Hepatocyte (in vitro differentiated cells): ENCODE data around the gene GPI. TPM values are rescaled to one million over a fixed set of nuclear protein-coding genes. Genes with fewer than 3 reads are reported as not detected.
A peak's percentile ranks its signal among the peaks of the same experiment; 100 is the strongest.

ENCODE experiments used
- DNase-seq: peaks from one replicate; pipeline ENCODE4 v3.0.0-alpha.2; 2016; ENCODE audit warnings: low spot score
- H2AFZ ChIP-seq: fragments of 200-600 bp; sonication (generic); 2 replicates; pipeline ENCODE4 v1.6.0; 2016; ENCODE audit warnings: antibody characterized with exemption, mild to moderate bottlenecking
- H3K27ac ChIP-seq: fragments of 200-600 bp; sonication (generic); 2 replicates; pipeline ENCODE4 v1.5.1; 2016; ENCODE audit warnings: mild to moderate bottlenecking
- H3K27me3 ChIP-seq: fragments of 200-600 bp; sonication (generic); 2 replicates; pipeline ENCODE4 v1.6.1; 2016
- H3K36me3 ChIP-seq: fragments of 200-600 bp; sonication (generic); replicated peaks from 2 replicates; pipeline ENCODE4 v1.5.1; 2016; ENCODE audit warnings: low read depth; ENCODE audit not compliant: insufficient read depth
- H3K4me1 ChIP-seq: fragments of 200-600 bp; sonication (generic); 2 replicates; pipeline ENCODE4 v1.5.1; 2016; ENCODE audit warnings: mild to moderate bottlenecking, moderate library complexity; ENCODE audit not compliant: insufficient read depth
- H3K4me2 ChIP-seq: fragments of 200-600 bp; sonication (generic); 2 replicates; pipeline ENCODE4 v1.6.0; 2016
- H3K4me3 ChIP-seq: fragments of 200-600 bp; sonication (generic); 2 replicates; pipeline ENCODE4 v1.5.1; 2016; ENCODE audit warnings: mild to moderate bottlenecking
- H3K79me2 ChIP-seq: fragments of 200-600 bp; sonication (generic); 2 replicates; pipeline ENCODE4 v1.6.0; 2017; ENCODE audit warnings: mild to moderate bottlenecking
- H3K9me2 ChIP-seq: fragments of 200-600 bp; sonication (generic); replicated peaks from 2 replicates; pipeline ENCODE4 v1.6.0; 2017; ENCODE audit warnings: mild to moderate bottlenecking; ENCODE audit not compliant: insufficient read depth
- H3K9me3 ChIP-seq: fragments of 200-600 bp; sonication (generic); 2 replicates; pipeline ENCODE4 v1.5.1; 2016; ENCODE audit warnings: low read depth, mild to moderate bottlenecking
- H4K20me1 ChIP-seq: fragments of 200-600 bp; sonication (generic); 2 replicates; pipeline ENCODE4 v1.6.0; 2016; ENCODE audit warnings: mild to moderate bottlenecking; ENCODE audit not compliant: insufficient read depth, poor library complexity, severe bottlenecking
- CTCF ChIP-seq: fragments of 200-600 bp; sonication (generic); IDR thresholded peaks from 2 replicates; pipeline ENCODE4 v1.5.1; 2016; ENCODE audit warnings: antibody characterized with exemption, mild to moderate bottlenecking; ENCODE audit not compliant: poor library complexity
- EZH2 ChIP-seq: fragments of 200-600 bp; sonication (generic); IDR thresholded peaks from 2 replicates; pipeline ENCODE4 v1.6.1; 2016; ENCODE audit warnings: antibody characterized with exemption, mild to moderate bottlenecking, borderline replicate concordance
- EZH2phosphoT487 ChIP-seq: fragments of 200-600 bp; sonication (generic); IDR thresholded peaks from one replicate; pipeline ENCODE4 v1.6.1; 2018; ENCODE audit warnings: antibody characterized with exemption, mild to moderate bottlenecking, low read depth, moderate library complexity; ENCODE audit not compliant: unreplicated experiment, severe bottlenecking
- WGBS: methylation state at CpG from one replicate; pipeline ENCODE4 v1.1.6; 2016; ENCODE audit warnings: low lambda C conversion rate; ENCODE audit errors: missing lambda C conversion rate; 5-methylcytosine and 5-hydroxymethylcytosine counted together
- polyA plus RNA-seq: library from polyadenylated mRNA; unstranded; fragments of >200 nt; fragmentation: Nextera tagmentation; extraction: Ambion mirVana; gene quantifications from 2 replicates; pipeline ENCODE4 v1.2.1, GENCODE V29; 2016
- total RNA-seq: library from RNA; depleted of rRNA; stranded (reverse); fragments of >200 nt; gene quantifications from 2 replicates; pipeline ENCODE4 v1.2.3, GENCODE V29; 2014

The GPI gene
- total and polyA plus RNA-seq, 2 experiments from 2014 or later = 117 to 120 TPM

DNA sequence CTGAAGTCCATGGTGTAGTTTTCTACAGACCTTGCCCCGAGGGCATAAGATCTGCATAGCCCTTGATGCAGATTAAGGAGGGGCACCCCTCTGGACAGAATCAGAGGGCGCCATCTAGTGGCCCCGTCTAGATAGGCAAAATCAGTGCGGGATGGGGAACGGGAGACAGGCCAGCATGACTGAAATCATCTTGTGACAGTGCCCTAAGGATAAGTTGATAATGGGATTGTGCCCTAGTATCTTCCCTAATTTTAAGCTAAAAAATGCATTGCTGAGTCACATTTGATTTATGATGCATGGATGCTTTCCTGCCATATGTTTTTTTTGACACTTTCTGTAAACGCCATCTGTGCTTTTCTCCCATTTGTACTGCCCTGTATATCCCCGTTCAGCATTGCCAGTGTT, 19.0 kb upstream of the GPI start:
- Histone ChIP-seq H3K4me1 (no peaks in the 10 kb centered on the region), H3K36me3 (no peaks in the 10 kb centered on the region), H2AFZ (no peak overlapping the region)

GRCh38 chr19:34347561-34348165, 17.3 kb upstream of the GPI start:
- Histone ChIP-seq H3K4me3 (no peak overlapping the region), H3K27me3 (no peaks in the 10 kb centered on the region), H3K9me3 (no peaks in the 10 kb centered on the region), H3K9me2 (no peaks in the 10 kb centered on the region), H3K27ac (no peak overlapping the region), H3K4me1 (no peaks in the 10 kb centered on the region), H3K4me2 (no peak overlapping the region), H3K79me2 (no peaks in the 10 kb centered on the region), H4K20me1 (no peaks in the 10 kb centered on the region), H2AFZ (no peak overlapping the region), H3K36me3 (no peaks in the 10 kb centered on the region)
- TF ChIP-seq CTCF = no peak
- no peak for TF ChIP-seq EZH2phosphoT487
- TF ChIP-seq EZH2 = no peak
- DNase-seq = no peak
- WGBS = 93% methylated on average over 19 of the region's 19 CpGs

More for the DNA sequence above, 19.0 kb upstream of the GPI start:
- Histone ChIP-seq H4K20me1 (no peaks in the 10 kb centered on the region), H3K4me3 (no peak overlapping the region), H3K4me2 (no peak overlapping the region), H3K27ac (no peak overlapping the region), H3K79me2 (no peaks in the 10 kb centered on the region), H3K27me3 (no peaks in the 10 kb centered on the region), H3K9me3 (no peaks in the 10 kb centered on the region), H3K9me2 (no peaks in the 10 kb centered on the region)
- DNase-seq = peak; percentile 77
- TF ChIP-seq EZH2phosphoT487 (no peak), EZH2 (no peak), CTCF (peak; percentile 64)
- 34% methylated on average over 7 of the region's 7 CpGs for WGBS

- no peaks in the 10 kb centered on the region for H3K27me3 ChIP-seq
- no peaks in the 10 kb centered on the region for H3K4me1 ChIP-seq
- WGBS = 98% methylated on average over 11 of the region's 11 CpGs
- H2AFZ ChIP-seq = no peak overlapping the region
- H3K4me2 ChIP-seq = no peak overlapping the region
- no peak overlapping the region for H3K4me3 ChIP-seq
- no peaks in the 10 kb centered on the region for H4K20me1 ChIP-seq
- no peaks in the 10 kb centered on the region for H3K9me3 ChIP-seq
- H3K9me2 ChIP-seq = no peaks in the 10 kb centered on the region
- H3K27ac ChIP-seq = no peak overlapping the region
- TF ChIP-seq CTCF (no peak), EZH2 (no peak), EZH2phosphoT487 (no peak)
- DNase-seq = no peak
- no peaks in the 10 kb centered on the region for H3K79me2 ChIP-seq
- H3K36me3 ChIP-seq = no peaks in the 10 kb centered on the region
Measured at GRCh38 chr19:34348899-34349487, 16.0 kb upstream of the GPI start.
